ENCODE data around the gene DALRD3.
"Not testable (repeated sequence)": the region's sequence is repeated elsewhere in the genome, so short reads cannot be mapped to it uniquely, and the experiment has no call there.

The DALRD3 gene

DNA sequence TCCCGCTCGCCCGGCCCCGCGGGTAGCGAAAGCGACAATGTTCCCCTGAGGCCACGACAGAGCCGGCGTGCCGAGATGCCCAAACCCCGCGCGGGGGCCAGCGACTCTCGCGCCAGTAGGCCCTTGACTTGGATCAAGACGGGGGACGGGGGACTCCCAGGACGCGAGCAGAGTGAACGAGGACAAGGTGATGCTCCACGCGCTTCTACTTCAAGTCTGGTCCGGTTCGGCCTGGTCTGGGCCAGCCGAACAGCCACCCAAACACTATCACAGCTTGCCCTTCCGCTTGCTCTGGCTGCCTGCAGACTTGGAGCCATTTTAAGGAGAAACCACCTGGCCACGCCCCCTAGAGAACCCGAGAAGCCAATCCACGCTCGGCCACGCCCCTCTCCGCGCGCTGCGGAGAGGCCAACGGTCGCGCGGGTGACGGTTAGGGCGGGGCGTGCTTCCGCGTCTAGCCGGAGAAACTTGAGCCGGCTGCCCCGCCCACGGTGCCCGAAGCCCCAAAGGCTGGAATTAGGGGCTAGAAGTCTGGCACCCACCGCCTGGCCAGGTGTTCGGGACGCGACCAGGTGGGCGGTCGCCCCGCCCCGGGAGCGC is 2.9 kb upstream of the DALRD3 start:
- DNase-seq = peak; percentile 90

DNA sequence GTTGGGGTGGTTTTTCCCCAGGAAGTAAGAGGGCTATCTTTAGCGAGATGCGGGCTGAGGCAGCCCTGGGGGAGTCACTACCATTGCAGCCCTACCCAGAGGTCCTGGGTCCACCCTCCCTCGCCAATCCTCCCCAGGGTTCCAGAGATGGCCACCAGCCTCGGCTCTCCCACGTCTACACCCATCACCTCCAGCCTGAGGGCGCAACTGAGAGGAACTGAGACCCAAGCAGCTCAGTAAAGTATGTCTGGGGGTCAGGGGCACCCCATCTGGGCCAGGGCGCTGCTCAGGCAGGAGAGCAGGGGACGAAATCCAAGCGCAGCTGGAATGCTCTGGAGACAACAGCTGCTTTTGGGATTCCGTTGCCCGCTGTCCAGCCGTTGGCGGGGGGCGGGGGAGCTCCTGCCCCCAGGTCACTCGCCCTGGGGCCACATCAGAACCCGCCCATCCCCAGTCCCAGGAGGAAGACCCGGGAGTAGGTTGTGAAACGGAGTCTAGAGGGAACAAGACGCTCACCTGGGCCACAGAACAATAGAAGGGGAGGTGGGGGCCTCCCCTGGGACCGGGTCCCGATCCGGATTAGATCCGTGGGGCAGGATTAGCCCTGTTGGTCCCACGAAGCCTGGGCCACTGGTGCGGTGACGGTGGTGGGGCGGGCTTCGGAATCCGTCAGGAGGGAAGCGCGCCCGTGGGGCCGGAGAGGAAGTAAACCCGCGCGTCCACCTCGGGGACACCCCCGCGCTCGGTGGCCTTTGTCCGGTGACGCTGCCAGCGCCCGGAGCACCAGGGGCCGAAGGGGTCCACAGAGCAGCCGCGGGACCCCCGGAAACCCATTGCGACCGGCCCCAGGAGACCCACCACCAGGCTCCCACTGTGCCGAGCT is 2.2 kb upstream of the DALRD3 start:
- DNase-seq = no peak

DNA sequence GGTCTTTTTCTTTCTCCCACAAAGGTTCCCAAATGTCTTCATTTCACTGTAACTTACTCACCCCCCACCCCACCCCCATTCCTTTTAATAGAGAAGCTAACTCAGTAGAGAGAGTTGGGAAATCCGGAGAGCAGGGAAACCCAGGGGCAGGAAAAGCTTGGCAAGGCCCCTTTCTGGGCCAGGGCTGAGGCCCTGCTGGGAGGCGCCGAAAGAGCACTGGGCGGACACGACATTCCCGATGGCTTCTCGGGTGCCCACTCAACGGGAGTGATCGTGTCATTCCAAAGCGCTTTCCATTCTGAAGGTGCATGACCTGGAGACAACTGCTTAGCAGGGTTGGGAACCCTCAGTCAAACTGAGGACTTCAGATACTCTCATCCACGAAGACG is 1.6 kb upstream of the DALRD3 start:
- DNase-seq = no peak

DNA sequence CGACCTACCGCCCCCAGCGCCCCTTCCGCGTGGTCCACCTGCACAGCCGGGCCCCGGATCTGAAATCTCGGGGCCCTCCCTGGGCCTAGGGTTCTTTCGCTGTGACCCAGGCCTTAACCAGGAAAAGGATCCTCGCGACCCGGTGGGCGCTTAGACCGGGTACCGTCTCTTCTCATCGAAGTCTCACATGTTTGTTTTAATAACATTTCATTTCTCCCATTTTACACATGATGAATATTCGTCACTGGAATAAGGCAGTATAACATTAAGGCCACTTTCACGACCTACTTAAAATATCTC is 277 bp upstream of the DALRD3 start:
- no peak for DNase-seq

DNA sequence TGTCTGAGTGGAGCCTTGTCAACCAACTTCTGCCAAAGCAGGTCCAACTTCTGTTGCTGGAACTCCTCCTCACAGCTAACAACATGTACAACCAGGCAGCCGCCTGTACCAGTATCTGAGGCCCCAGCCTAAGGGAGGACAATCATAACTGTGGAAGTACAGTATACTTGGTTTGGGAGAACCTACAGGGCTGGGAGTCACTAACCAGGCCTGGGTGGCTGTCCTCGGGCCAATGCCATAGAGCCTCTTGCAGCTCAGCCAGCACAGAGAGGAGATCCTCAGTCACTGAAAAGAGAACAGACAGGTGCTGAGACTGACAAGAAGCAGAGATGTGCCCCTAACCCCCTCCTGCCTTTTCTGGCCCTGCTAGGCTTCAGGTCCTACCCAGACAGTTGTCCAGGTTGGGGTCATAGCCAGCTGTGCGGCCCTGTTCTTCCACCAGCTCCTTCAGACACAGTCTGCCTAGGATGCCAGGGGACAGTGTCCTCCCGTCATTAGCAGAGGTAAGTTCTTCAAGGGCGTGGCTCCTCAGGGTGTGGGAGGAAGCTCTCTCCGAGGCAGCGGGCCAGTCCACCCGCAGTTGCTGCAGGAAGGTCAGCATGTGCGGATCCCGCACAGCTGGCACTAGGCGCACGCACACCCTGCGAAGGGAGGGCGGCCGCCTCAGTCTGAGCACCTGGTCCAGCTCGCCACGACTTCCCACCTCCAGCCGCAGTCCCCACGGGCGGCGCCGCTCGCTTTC is 980 bp downstream of the DALRD3 start:
- no peak for DNase-seq

DNA sequence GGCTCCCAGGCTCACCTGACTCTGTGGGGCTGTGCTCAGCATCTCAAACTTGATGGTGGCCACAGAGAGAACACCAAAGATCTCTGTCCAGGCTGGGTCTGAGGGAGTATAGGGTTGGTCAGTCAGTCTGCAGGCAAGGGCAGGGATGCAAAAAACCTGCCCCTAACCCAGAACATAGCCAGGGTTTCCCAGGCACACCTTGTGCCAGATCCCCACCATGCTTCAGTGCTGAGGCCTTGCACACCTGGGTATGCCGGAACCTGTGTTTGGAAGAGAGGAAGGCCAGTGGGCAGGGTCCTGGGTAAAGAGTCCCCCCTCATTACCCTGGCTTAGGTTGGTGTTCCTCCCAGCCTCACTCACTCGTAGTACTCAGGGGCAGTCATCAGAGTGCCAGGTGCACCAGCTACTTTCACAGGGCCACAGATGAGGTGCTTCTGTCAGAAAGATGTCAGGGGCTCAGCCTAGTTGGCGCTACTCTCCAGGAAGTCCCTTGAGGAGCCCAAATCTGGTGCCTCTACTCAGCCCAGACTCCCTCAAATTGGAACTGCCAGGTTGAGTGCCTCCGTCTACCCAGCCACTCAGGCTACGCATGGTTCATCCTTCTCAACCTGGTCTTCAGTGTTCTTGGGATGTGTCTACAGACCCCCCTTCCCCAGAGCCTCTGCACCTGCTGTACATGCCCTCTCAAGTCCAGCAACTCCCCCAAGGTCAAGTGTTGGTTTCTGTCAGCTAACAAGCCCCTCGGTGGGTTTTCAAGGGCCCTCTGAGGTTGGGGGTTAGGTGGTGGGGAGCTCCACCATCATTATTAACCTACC is 1.8 kb downstream of the DALRD3 start:
- no peak for DNase-seq

DNA sequence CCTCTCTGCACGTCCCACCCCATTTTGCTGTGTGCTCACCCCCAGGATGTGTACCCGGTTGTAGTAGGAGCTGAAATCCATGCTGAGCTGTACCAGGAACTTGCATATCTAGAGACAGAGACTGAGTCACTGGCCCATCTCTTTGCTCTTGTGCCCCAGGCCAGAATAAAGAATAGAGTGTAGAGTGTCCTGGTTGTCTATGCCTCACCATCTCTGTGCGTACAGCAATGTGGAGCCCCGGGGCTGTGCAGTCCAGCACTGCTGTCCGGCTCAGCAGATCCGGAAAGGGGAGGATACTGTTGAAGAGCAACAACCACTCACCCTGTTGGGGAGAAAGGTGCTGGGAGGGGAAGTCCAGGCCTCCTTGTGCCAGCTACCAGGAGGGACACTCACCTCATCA is 2.6 kb downstream of the DALRD3 start:
- DNase-seq = no peak

DNA sequence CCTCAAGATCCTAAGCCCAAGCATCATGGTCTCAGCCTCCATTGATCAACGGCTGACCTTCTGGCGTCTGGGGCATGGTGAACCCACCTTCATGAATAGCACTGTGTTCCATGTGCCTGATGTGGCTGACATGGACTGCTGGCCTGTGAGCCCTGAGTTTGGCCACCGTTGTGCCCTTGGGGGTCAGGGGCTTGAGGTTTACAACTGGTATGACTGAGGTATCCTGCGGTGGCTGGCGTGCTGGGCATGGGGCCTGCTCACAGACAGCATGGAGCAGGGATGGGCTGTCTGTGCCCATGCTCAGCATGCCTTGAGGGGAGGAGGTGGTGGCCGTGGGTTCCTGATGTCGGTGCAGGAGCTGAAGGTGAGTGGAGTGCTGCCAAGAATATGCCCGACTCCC is 3.3 kb downstream of the DALRD3 start:
- no peak for DNase-seq

DNA sequence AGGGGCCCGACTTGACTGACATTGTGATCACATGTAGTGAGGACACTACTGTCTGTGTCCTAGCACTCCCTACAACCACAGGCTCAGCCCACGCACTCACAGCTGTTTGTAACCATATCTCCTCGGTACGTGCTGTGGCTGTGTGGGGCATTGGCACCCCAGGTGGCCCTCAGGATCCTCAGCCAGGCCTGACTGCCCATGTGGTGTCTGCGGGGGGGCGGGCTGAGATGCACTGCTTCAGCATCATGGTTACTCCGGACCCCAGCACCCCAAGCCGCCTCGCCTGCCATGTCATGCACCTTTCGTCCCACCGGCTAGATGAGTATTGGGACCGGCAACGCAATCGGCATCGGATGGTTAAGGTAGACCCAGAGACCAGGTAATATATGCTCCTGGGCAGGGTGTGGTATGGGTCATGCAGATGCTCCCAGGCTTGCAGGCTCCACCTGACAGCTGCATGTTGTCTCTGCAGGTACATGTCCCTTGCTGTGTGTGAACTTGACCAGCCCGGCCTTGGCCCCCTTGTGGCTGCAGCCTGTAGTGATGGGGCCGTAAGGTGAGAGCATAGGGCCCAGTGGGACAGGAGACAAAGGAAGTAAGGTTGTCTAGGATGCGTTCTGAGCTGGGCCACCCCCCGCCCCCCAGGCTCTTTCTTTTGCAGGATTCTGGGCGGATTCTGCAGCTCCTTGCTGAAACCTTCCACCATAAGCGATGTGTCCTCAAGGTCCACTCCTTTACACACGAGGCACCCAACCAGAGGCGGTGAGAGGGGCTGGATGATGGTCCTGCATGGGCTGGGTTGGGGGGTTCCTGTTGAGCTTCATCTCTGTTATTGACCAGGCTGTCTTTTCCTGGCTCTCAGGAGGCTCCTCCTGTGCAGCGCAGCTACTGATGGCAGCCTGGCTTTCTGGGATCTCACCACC is 4.4 kb downstream of the DALRD3 start:
- DNase-seq = no peak

DNA sequence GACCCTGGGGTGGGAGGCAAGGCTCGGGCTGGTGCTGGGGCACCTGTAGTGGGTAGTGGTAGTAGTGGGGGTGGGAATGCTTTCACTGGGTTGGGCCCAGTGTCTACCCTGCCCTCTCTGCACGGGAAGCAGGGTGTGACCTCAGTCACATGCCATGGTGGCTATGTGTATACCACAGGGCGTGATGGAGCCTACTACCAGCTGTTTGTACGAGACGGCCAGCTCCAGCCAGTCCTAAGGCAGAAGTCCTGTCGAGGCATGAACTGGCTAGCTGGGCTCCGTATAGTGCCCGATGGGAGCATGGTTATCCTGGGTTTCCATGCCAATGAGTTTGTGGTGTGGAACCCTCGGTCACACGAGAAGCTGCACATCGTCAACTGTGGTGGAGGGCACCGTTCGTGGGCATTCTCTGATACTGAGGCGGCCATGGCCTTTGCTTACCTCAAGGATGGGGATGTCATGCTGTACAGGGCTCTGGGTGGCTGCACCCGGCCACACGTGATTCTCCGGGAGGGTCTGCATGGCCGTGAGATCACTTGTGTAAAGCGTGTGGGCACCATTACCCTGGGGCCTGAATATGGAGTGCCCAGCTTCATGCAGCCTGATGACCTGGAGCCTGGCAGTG is 5.2 kb downstream of the DALRD3 start:
- no peak for DNase-seq

DNA sequence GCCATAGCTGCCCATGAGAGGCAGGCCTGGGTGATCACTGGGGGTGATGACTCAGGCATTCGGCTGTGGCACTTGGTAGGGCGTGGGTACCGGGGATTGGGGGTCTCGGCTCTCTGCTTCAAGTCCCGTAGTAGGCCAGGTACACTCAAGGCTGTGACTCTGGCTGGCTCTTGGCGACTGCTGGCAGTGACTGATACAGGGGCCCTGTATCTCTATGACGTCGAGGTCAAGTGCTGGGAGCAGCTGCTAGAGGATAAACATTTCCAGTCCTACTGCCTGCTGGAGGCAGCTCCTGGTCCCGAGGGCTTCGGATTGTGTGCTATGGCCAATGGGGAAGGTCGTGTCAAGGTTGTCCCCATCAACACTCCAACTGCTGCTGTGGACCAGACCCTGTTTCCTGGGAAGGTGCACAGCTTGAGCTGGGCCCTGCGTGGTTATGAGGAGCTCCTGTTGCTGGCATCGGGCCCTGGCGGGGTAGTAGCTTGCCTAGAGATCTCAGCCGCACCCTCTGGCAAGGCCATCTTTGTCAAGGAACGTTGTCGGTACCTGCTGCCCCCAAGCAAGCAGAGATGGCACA is 5.9 kb downstream of the DALRD3 start:
- DNase-seq = no peak

DNA sequence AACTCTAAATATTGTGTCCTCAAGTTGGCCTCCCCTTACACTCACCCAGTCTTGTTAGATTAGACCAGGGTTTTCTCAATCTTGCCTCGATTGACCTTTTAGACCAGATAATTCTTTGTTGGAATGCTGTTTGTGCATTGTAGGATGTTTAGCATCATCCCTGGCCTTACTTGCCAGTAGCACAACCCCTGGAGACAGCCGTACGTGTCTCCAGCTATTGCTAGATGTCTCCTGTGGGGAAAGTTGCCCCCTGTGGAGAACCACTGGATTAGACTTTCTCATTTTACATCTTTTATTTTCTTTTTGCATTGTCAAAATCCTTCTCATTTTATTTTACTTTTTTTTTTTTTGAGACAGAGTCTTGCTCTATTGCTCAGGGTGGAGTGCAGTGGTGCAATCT is 9.0 kb downstream of the DALRD3 start:
- DNase-seq = no peak

DNA sequence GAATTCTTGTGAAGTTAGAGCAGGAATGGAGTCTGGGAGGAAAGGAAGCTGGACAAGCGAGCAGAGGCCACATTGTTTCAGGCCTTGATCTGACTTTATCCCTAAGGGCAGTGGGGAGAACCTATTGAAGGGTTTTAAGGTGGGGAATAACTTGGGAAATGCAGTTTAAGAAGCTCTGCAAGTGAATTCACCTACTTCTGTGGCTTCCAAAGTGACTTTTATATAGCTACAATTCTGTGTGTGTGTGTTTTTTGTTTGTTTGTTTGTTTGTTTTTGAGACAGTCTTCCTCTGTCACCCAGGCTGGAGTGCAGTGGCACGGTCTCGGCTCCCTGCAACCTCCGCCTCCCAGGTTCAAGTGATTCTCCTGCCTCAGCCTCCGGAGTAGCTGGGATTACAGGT is 9.8 kb downstream of the DALRD3 start:
- DNase-seq = not testable (repeated sequence)

DNA sequence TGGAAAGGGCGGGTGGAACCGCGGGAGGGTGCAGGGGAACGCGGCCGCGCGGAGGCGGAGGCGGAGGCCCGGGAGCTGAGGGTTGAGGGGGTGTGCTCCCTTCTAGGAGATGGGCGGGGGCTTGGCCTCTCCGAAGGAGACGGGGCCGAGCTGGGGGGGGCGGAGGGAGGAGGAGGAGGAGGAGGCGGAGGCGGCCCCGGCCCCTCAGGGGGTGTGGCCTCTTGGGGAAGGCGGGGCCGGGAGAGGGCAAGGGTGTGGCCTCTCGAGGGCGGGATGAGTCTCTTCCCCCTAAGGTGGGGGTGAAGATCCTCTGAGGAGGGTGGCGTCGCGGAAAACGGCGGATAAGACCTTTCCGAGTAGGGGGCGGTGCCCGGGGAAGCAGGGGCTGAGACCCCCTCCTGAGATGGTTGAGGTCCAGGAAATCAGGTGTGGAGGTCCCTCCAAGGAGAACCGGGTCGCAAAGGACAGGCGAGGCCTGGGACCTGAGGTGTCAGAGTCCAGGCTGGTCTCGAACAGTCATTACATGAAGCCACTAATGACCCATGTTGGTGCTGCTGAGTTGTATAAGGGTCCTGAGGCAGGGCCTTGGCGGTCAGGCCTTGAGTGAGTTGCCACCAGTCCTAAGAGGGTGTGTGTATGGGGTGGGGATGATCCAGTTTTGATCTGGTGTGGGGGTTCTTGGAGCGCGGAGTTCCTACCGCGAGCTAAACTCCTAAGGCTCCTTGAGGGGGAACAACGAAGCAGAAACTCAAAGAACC is 10.4 kb downstream of the DALRD3 start:
- DNase-seq = no peak

DNA sequence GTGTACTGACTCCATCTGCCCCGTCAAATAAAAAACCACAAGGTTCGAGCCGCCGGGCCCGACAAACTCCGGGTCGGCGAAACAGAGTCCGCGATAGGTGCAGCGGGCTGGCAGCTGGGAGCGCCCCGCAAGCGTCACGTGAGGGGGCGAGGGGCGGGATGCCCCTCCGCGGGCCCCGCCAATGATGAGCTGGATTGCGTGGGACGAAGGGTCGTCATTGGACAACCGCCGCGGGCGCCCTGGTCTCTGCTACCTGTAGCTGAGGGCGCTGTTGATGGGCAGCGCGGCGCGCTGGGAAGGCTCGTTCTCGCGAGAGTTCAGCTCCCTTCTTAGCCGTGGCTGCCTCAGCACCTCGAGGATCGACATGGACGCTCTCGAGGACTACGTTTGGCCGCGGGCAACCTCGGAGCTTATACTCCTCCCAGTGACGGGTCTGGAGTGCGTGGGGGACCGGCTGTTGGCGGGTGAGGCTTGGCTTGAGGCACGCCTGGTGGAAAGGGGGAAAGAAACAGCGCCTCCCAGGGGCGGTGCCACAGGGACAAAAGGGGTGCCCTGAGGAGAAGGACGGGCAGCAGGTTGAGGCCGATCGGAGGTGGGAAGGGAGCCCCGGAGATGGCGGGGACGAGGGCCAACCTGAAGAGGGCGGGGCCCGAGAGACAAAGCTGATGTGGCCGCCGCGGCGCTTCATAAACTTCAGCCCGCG is 11.2 kb downstream of the DALRD3 start, which contains the start of gene WDR6:
Gene WDR6 (plus strand): TSS at position 324 of the 703 bp plus-strand sequence. CDS start 41 bp downstream, at position 365.
- peak; percentile 66 for DNase-seq

DNA sequence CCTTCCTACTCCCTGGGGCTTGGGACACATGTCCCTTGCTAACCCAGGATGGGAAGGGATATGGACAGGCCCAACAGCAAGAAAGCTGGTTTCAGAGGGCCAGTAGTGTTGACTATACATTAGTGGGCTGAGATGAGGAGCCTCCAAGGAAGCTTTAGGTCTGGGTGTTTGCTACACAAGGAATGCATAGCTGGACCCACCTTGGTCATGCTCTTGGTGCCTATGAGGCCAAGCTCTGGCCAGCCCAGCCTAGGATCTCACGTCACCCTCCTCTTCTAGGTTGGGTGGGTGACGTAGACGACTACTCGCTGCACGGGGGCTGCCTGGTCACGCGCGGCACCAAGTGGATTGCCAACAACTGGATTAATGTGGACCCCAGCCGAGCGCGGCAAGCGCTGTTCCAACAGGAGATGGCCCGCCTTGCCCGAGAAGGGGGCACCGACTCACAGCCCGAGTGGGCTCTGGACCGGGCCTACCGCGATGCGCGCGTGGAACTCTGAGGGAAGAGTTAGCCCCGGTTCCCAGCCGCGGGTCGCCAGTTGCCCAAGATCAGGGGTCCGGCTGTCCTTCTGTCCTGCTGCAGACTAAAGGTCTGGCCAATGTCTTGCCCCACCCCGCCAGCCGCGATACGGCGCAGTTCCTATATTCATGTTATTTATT is 11.8 kb downstream of the DALRD3 start:
- no peak for DNase-seq

DNA sequence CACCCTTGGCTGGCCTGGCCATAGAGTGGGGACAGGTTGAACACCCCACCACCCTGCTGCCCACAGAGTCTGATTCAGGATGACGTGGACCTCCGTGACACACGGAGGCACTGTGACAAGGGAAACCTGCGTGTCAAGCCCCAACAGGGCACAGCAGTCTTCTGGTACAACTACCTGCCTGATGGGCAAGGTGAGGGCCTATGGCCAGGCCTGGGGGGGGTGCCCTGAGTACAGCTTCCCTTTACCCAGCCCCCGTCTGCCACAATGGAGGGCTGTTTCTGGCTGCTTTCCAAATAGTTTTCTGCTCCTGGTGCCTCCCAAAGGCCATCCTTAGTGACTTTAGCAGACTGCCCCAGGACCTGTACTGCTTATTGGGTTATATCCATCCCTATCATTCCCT is 12.4 kb downstream of the DALRD3 start:
- DNase-seq = no peak

DNA sequence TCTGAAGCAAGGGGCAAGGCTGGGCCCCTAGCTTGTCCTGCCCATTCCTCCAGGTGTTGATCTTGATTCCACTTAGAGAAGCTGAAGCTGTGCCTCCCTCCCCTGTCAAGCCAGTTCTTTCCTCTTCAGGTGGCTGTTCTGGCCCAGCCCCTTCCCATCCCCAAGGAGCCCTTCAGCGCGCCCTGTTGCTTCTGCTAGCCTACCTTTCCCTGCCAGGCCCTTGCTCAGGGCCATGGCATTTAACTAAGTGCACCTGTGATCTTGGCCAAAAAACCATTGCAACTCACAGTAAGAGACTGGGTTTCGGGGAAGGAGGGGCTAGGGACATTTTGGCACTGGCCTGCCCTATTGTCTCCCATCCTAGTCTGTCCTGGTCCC is 13.1 kb downstream of the DALRD3 start:
- no peak for DNase-seq
